MM.1S (cell line): ENCODE data around the gene RABGAP1L.

Source experiments
- DNase-seq: peaks from one replicate; pipeline ENCODE4 v3.0.0-alpha.2; 2015
- H2AFZ ChIP-seq: fragments of 300-600 bp; sonication (generic); 2 replicates; pipeline ENCODE4 v1.6.0; 2016; ENCODE audit warnings: antibody characterized with exemption, low read length
- H3F3A ChIP-seq: fragments of 300-600 bp; sonication (generic); 2 replicates; pipeline ENCODE4 v1.6.1; 2016; ENCODE audit warnings: mild to moderate bottlenecking, antibody characterized with exemption, low read length, moderate library complexity, mixed read lengths; ENCODE audit not compliant: insufficient read depth
- H3K27ac ChIP-seq: fragments of 300-600 bp; sonication (generic); 2 replicates; pipeline ENCODE4 v1.5.1; 2016; ENCODE audit warnings: mild to moderate bottlenecking, low read length
- H3K27me3 ChIP-seq: fragments of 300-600 bp; sonication (generic); replicated peaks from 2 replicates; pipeline ENCODE4 v1.6.0; 2016; ENCODE audit warnings: low read length; ENCODE audit not compliant: insufficient read depth
- H3K36me3 ChIP-seq: fragments of 300-600 bp; sonication (generic); replicated peaks from 2 replicates; pipeline ENCODE4 v1.6.1; 2016; ENCODE audit warnings: mild to moderate bottlenecking, low read length, mixed read lengths; ENCODE audit not compliant: insufficient read depth
- H3K4me1 ChIP-seq: fragments of 300-600 bp; sonication (generic); 2 replicates; pipeline ENCODE4 v1.6.1; 2016; ENCODE audit warnings: low read length, mixed read lengths
- H3K4me2 ChIP-seq: fragments of 300-600 bp; sonication (generic); 2 replicates; pipeline ENCODE4 v1.6.0; 2016; ENCODE audit warnings: low read depth, low read length
- H3K4me3 ChIP-seq: fragments of 300-600 bp; sonication (generic); 2 replicates; pipeline ENCODE4 v1.5.1; 2016; ENCODE audit warnings: low read length, mixed read lengths
- H3K79me2 ChIP-seq: fragments of 300-600 bp; sonication (generic); 2 replicates; pipeline ENCODE4 v1.6.1; 2016; ENCODE audit warnings: mixed run types, low read length, mixed read lengths
- H3K9ac ChIP-seq: fragments of 300-600 bp; sonication (generic); 2 replicates; pipeline ENCODE4 v1.6.1; 2016; ENCODE audit warnings: low read length, mixed read lengths
- H3K9me2 ChIP-seq: fragments of 300-600 bp; sonication (generic); replicated peaks from 2 replicates; pipeline ENCODE4 v1.6.1; 2016; ENCODE audit warnings: mild to moderate bottlenecking, low read length, mixed read lengths; ENCODE audit not compliant: insufficient read depth
- H3K9me3 ChIP-seq: fragments of 300-600 bp; sonication (generic); replicated peaks from 2 replicates; pipeline ENCODE4 v1.6.1; 2016; ENCODE audit warnings: mild to moderate bottlenecking, low read length, mixed read lengths; ENCODE audit not compliant: insufficient read depth
- H4K20me1 ChIP-seq: fragments of 300-600 bp; sonication (generic); 2 replicates; pipeline ENCODE4 v1.6.1; 2016; ENCODE audit warnings: mild to moderate bottlenecking, low read length, moderate library complexity, mixed read lengths; ENCODE audit not compliant: insufficient read depth
- EZH2 ChIP-seq: fragments of 300-600 bp; sonication (generic); optimal IDR thresholded peaks from 2 replicates; pipeline ENCODE3; 2017; ENCODE audit warnings: low read depth, mild to moderate bottlenecking, antibody characterized with exemption, low read length, mixed read lengths
- EZH2phosphoT487 ChIP-seq: fragments of 300-600 bp; sonication (generic); IDR thresholded peaks from 2 replicates; pipeline ENCODE4 v1.6.1; 2018; ENCODE audit warnings: antibody characterized with exemption, low read length
- TF ChIP-seq, protein P1 (sequence below): fragments of 300-600 bp; sonication (generic); IDR thresholded peaks from 2 replicates; pipeline ENCODE4 v1.5.1; 2016; ENCODE audit warnings: antibody characterized with exemption, low read length, mixed read lengths

Gene RABGAP1L

DNA sequence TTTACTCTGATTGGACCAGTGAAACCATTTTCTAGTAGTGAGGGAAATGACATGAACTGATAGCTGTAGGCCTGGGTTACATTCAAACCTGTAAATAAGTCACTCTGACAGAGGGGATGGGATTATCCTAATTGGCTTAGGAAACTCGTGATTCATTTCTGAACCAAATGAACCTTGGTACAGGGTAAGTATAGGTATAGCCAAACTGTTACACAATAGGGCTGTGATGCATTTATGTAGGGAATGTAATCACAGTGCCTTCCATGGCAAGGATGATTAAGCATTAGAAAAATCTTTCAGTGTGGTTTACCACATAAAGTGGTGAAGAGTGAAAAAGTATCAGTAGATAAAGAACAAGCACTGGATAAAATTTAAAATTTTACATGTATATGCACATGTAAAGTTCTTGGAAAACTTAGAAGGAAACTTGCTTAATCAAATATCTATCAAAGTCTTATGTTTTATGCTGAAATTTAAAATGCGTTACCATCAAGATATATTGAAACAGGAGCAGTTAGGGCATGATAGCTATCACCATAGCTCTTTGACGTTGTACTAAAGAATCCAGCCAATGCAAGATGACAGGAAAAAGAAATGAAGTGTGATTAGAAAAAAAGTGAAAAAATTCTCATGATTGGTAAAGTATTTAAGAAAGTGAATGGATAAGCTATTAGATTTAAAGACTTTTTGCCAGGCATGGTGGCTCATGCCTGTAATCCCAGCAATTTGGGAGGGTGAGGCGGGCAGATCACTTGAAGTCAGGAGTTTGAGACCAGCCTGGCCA lies 63.0 kb downstream of the RABGAP1L start:
- DNase-seq = no peak
- Histone ChIP-seq H3K27ac (no peak overlapping the region), H3K4me2 (no peak overlapping the region)

GRCh38 chr1:174224641-174225040 lies 65.3 kb downstream of the RABGAP1L start:
- Histone ChIP-seq H3K9me2 (no peaks in the 10 kb centered on the region), H3F3A (peaks cover 24% of the 10 kb centered on the region), H3K27me3 (no peaks in the 10 kb centered on the region), H3K79me2 (no peaks in the 10 kb centered on the region), H3K27ac (no peak overlapping the region), H3K9me3 (no peaks in the 10 kb centered on the region), H3K36me3 (no peaks in the 10 kb centered on the region), H3K9ac (no peak overlapping the region), H3K4me1 (peaks cover 22% of the 10 kb centered on the region), H3K4me2 (peak overlapping the region; percentile 66; the same call in 1 of the 2 replicates), H3K4me3 (no peak overlapping the region), H4K20me1 (no peaks in the 10 kb centered on the region), H2AFZ (no peak overlapping the region)
- DNase-seq = no peak
- no peak for TF ChIP-seq EZH2phosphoT487
- TF ChIP-seq, protein P1, sequence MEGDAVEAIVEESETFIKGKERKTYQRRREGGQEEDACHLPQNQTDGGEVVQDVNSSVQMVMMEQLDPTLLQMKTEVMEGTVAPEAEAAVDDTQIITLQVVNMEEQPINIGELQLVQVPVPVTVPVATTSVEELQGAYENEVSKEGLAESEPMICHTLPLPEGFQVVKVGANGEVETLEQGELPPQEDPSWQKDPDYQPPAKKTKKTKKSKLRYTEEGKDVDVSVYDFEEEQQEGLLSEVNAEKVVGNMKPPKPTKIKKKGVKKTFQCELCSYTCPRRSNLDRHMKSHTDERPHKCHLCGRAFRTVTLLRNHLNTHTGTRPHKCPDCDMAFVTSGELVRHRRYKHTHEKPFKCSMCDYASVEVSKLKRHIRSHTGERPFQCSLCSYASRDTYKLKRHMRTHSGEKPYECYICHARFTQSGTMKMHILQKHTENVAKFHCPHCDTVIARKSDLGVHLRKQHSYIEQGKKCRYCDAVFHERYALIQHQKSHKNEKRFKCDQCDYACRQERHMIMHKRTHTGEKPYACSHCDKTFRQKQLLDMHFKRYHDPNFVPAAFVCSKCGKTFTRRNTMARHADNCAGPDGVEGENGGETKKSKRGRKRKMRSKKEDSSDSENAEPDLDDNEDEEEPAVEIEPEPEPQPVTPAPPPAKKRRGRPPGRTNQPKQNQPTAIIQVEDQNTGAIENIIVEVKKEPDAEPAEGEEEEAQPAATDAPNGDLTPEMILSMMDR = no peak
- no peak for TF ChIP-seq EZH2

More for the DNA sequence above, 63.0 kb downstream of the RABGAP1L start:
- Histone ChIP-seq H3K79me2 (peaks cover 13% of the 10 kb centered on the region; the same call in 1 of the 2 replicates), H4K20me1 (no peaks in the 10 kb centered on the region), H3K9me2 (no peaks in the 10 kb centered on the region), H3K27me3 (no peaks in the 10 kb centered on the region), H3K4me1 (peaks cover 39% of the 10 kb centered on the region), H3F3A (peaks cover 24% of the 10 kb centered on the region), H3K36me3 (no peaks in the 10 kb centered on the region), H2AFZ (no peak overlapping the region), H3K9ac (no peak overlapping the region), H3K4me3 (no peak overlapping the region), H3K9me3 (no peaks in the 10 kb centered on the region)
- TF ChIP-seq, protein P1 = no peak
- TF ChIP-seq EZH2 = no peak
- TF ChIP-seq EZH2phosphoT487 = no peak

DNA sequence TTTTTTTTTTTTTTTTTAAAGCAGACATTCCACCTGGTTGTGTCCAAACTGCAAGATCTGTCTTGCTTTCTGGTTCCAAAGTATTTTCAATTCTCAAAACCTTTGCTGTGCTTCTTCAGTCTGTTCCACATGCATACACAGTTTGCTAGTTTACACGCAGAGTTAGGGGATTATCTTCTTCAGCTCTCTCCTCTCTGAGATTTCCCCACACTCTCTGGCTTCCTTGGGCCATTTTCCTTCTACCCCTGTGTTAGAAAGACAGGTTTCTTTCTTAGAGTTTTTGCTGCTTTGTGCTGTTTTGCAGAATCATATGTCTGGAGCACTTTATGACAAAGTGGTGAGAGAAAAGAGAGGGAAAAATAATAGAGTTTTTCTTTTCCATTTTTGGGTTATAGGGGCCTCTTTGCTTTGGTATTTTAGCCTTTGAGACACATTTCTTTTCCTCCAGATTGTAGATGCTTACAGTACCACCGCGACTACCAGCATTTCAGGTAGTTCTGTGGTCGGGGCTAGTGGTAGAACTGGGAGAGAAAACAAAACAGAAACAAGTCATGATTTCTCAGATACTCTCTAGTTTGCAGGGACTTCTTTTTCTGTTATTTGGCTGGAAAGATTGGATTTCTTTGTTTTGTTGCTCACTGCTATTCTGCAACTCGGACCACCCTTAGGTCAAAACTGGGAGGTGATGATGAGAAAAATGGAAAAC lies 66.3 kb downstream of the RABGAP1L start:
- Histone ChIP-seq H3K27me3 (no peaks in the 10 kb centered on the region), H3K9me2 (no peaks in the 10 kb centered on the region), H3K79me2 (no peaks in the 10 kb centered on the region), H3K27ac (peak overlapping the region; percentile 65), H3K4me2 (peak overlapping the region; percentile 66), H4K20me1 (no peaks in the 10 kb centered on the region), H3K9me3 (no peaks in the 10 kb centered on the region), H3K4me1 (peaks cover 17% of the 10 kb centered on the region), H3K9ac (peak overlapping the region; percentile 4; the same call in 1 of the 2 replicates), H3F3A (peaks cover 24% of the 10 kb centered on the region), H3K4me3 (peak overlapping the region; percentile 28), H2AFZ (peak overlapping the region; percentile 38), H3K36me3 (no peaks in the 10 kb centered on the region)
- TF ChIP-seq, protein P1 = no peak
- no peak for TF ChIP-seq EZH2
- TF ChIP-seq EZH2phosphoT487 = no peak
- peak; percentile 84 for DNase-seq
